Fibroblast of skin of left quadriceps (primary cell): Measurements from ENCODE around the gene KLHL21.
A peak's percentile ranks its signal among the peaks of the same experiment; 100 is the strongest.

Experiments
- DNase-seq, 2 experiments: peaks; one replicate each; pipeline ENCODE4 v3.0.0-alpha.2; 2013; ENCODE audit warnings: low read depth in 2 of 2

The KLHL21 gene

GRCh38 chr1:6624710-6625583, 22.3 kb upstream of the KLHL21 start, which contains the start of gene THAP3:
THAP3 (plus strand) TSS chr1:6624868; CDS start chr1:6625219, 351 bp downstream.
- peak; percentile 56 to 64 for DNase-seq

- no peak for DNase-seq
Measured at GRCh38 chr1:6623269-6623965, 20.7 kb upstream of the KLHL21 start.

- DNase-seq: no peak
Measured at GRCh38 chr1:6622396-6623152, 19.9 kb upstream of the KLHL21 start.

- DNase-seq: no peak
Measured at GRCh38 chr1:6621429-6622391, 19.0 kb upstream of the KLHL21 start.

DNA sequence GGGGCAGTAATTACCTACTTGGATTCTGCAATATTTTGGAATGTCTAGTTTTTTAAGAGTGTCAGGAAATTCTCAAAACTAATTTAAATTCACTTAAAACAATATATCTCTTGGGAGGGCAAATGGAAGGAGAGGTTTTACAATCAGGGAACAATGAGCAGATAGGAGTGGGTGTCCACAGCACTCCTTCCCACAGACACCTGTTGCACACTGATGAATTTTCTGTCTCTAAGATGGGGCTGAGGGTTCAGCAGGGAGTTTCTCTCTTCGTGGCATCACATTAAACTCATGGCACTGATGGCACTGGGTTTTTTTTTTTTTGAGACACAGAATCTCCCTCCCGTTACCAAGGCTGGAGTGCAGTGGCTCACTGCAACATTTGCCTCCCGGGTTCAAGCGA, 16.4 kb upstream of the KLHL21 start:
- no peak for DNase-seq

DNA sequence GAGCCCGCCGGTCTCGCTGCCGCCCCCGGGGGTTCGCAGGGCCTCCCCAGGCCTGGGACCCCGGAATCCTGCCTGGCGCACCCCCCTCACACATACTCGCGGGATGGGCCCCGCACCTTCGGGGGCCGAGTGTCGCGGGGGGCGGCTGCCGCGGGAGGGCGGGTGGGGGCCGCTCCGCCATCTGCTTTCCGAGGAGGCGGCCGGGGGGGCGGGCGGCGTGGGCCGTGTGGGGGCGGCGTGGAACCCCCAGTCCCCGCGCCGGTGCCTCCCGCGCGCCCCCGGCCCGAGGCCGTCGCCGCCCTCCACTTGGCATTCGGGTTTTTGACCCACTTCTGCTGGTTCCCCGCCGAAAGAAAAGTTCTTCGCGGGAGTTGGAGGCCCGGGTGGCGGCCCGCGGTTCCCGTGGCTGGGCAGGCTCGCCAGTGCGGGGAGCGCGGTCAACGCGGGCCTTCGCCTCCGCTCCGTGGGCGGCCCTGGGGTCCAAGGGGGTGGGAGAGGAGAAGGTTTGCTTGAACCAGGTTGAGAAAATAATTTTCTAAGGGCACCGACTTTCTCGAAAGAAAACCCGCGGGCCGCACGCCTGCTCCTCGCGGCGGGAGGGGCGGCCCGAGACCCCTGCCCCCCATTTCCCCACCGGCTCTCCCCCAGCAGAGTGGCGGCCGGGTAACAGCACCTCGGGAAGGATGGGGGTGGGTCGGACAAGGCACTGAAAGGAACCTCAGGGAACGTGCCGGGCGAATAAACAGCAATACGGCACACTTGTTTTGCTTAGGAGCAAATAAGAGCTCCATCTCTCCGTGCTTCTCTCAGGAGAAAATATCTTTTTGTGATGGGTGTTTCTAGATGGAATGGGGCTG, 12.5 kb upstream of the KLHL21 start:
- no peak for DNase-seq

GRCh38 chr1:6614019-6614928, 11.6 kb upstream of the KLHL21 start:
- DNase-seq: peak in 1 of 2 experiments; percentile 15

DNA sequence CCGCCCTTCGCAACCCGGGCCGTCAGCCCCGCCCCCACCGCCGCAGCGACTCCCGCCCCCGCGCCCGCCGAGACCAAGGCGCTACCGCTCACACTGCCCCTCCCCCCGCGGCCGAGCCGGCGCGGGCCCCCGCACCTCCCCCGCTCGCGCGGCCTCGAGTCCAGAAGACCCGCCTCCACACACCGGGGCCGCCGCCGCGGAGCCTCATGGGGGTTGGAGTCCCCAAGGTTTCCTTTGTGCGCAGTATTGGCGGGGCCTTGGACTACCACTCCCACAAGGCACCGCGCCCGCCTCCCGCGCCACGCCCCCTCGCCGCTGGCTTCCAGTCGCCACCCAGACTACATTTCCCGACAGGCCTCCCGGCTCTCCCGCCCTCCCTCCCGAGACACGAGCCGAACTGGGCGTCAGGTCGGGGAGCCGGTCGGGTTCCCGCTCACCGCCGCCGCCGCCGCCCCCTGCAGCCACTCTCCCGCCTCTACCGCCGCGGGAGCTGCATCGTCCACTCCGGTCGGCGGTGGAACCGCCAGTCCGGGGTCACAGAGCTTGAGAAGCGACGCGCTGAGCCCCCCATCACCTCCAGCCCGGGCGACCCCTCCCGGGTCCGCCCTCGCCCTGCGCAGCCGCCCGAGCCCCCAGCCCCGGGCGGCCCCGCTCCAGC, 10.8 kb upstream of the KLHL21 start, which contains the start of gene PHF13:
TSS of gene PHF13 (plus strand) at position 371 of the 658 bp plus-strand sequence. CDS start 336 bp downstream, outside the sequence.
- peak; percentile 99 for DNase-seq

GRCh38 chr1:6612641-6613360, 10.1 kb upstream of the KLHL21 start:
- peak in 1 of 2 experiments; percentile 12 for DNase-seq

- peak; percentile 77 to 78 for DNase-seq
Measured at GRCh38 chr1:6603915-6604558, 1.4 kb upstream of the KLHL21 start.

- peak; percentile 60 to 62 for DNase-seq
Measured at GRCh38 chr1:6603238-6603914, 707 bp upstream of the KLHL21 start.

GRCh38 chr1:6601923-6602668, 573 bp downstream of the KLHL21 start:
- DNase-seq: no peak

DNA sequence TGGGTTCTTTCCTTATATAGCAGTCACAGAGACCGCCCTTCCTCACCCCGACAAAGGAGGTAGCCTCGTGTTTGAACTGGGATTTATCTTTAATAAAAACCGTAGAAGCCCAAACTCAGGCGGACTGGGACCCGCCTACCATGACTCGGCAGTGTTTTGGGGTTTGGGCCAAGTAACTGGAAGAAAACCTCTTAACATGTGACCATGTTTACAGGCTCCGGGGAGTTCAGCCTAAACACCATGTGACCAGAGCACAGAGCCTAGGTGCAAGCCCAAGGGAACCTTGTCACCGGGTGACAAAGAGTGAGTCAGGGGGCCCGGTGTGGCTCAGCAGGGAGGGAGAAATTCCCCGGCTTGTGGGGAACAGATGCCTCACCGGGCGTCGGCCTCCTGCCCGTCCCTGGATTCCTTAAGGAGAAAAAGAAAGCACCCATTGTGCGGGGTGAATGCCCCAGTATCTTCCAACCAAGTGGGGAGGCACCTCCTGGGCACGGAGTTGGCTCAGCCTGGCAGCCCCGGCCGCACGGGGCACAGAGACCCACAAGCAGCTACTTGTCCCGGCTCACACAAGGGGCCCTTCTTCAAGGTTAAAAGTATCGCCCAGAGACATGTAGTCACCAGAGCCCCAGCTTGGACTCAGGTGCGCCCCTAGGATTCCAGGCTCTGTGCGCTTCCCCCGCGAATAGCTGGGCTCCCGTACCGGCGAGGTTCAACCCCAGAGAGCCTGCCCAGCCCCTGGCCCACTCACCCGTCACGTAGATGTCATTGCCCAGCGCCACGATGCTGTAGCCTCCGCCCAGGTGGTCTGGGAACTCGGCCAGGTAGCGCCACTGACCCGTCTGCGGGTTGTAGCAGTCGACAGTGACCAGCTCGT, 1.4 kb downstream of the KLHL21 start:
- peak; percentile 65 to 69 for DNase-seq

DNA sequence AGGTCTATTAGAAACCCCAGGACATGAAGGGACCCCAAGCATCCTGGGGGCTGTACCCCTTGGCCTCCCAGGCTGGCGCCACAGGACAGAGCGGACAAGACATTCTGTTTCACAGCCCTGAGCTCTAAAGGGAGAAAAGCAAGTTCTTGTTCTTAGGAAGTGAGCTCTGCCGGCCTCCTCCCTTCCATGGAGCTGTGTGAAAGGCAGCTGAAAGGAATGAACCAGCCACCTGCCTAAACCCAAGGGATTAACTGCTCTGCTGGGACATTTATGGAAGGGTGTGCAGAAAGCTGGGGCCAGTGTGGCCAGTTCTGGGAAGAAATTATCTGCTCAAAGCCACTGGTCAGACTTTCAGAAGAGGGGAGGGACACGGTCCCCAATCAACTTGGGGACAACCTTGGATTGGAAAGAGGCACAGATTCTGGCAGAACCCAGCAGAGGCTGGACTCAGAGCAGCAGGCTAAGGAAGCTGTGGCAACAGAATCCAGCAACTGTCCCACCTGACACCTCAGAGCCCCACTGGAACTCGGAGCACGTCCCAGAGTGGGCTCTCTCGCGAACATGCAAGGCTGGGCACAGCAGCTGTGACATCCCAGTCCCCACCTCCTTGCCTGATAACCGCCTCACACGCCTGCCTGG, 2.1 kb downstream of the KLHL21 start:
- no peak for DNase-seq
